HG03097 (cell line): ENCODE measurements around the gene CARD9.

Experiments
- ATAC-seq: cut with Tn5 transposase; IDR thresholded peaks from one replicate; pipeline ENCODE4 v1.9.1; 2021; ENCODE audit not compliant: unreplicated experiment, low FRiP score

CARD9 gene

GRCh38 chr9:136381311-136381710, 7.8 kb upstream of the CARD9 start:
- no peak for ATAC-seq

- no peak for ATAC-seq
These were observed 6.9 kb upstream of the CARD9 start for GRCh38 chr9:136380381-136380780.

- no peak for ATAC-seq
These were observed 6.4 kb upstream of the CARD9 start for GRCh38 chr9:136379891-136380290.

- no peak for ATAC-seq
These were observed 5.9 kb upstream of the CARD9 start for GRCh38 chr9:136379401-136379800.

- no peak for ATAC-seq
These were observed 5.5 kb upstream of the CARD9 start for GRCh38 chr9:136379003-136379287.

- no peak for ATAC-seq
These were observed 4.9 kb upstream of the CARD9 start for GRCh38 chr9:136378170-136379002.

- no peak for ATAC-seq
These were observed 4.1 kb upstream of the CARD9 start for GRCh38 chr9:136377341-136378169.

GRCh38 chr9:136376457-136376856, 3.0 kb upstream of the CARD9 start:
- no peak for ATAC-seq

GRCh38 chr9:136375096-136375495, 1.6 kb upstream of the CARD9 start:
- ATAC-seq = no peak

- ATAC-seq = no peak
These were observed 710 bp upstream of the CARD9 start for GRCh38 chr9:136374183-136374575.

- ATAC-seq = no peak
These were observed 739 bp downstream of the CARD9 start for GRCh38 chr9:136372561-136373299.

GRCh38 chr9:136372006-136372405, 1.5 kb downstream of the CARD9 start:
- ATAC-seq = no peak

- ATAC-seq = no peak
These were observed 2.0 kb downstream of the CARD9 start for GRCh38 chr9:136371533-136371880.

- no peak for ATAC-seq
These were observed 2.6 kb downstream of the CARD9 start for GRCh38 chr9:136370687-136371532.

GRCh38 chr9:136370037-136370436, 3.4 kb downstream of the CARD9 start:
- no peak for ATAC-seq

GRCh38 chr9:136368190-136368589, 5.3 kb downstream of the CARD9 start:
- ATAC-seq = no peak

- no peak for ATAC-seq
These were observed 5.9 kb downstream of the CARD9 start for GRCh38 chr9:136367296-136368145.

GRCh38 chr9:136366826-136367225, 6.6 kb downstream of the CARD9 start:
- ATAC-seq = no peak

- ATAC-seq = no peak
These were observed 7.7 kb downstream of the CARD9 start for GRCh38 chr9:136365775-136366222.
